ENCODE results near the gene PIAS1. TPM values are rescaled to one million over a fixed set of nuclear protein-coding genes. Genes with fewer than 3 reads are reported as not detected.

Gene PIAS1
- total and polyA plus RNA-seq, 9 of the 15 experiments (the other 6 are each of a cell fraction or from before 2014, with no cell fraction given): 18.0 to 59.1 (median 28.5) TPM

GRCh38 chr15:68023307-68024101, 30.6 kb upstream of the PIAS1 start (continued):
- no peak for TF ChIP-seq SETDB1 (IDR thresholded peaks at IDR 0.05; ENCODE audit: low read length)
- no peak for TF ChIP-seq KDM4B (IDR thresholded peaks at IDR 0.05; ENCODE audit: borderline replicate concordance in 2 of 2, low read depth in 1 of 2)
- no peak for TF ChIP-seq CREBBP (IDR thresholded peaks at IDR 0.05; ENCODE audit: low read depth, low read length)
- TF ChIP-seq NR2C1 (IDR thresholded peaks at IDR 0.05): no peak
- peak; percentile 80 for TF ChIP-seq NR2C1 (tag; IDR thresholded peaks at IDR 0.05)
- TF ChIP-seq MTA2 (IDR thresholded peaks at IDR 0.05; ENCODE audit: low read depth): no peak
- TF ChIP-seq CXXC5 (CRISPR knock-in tag; IDR thresholded peaks at IDR 0.05): 0 out of 2 replicates have a peak, but pooled peaks have one; percentile 22
- no peak for TF ChIP-seq EGR1 (conservative IDR thresholded peaks at IDR 0.05)
- TF ChIP-seq, protein P1, sequence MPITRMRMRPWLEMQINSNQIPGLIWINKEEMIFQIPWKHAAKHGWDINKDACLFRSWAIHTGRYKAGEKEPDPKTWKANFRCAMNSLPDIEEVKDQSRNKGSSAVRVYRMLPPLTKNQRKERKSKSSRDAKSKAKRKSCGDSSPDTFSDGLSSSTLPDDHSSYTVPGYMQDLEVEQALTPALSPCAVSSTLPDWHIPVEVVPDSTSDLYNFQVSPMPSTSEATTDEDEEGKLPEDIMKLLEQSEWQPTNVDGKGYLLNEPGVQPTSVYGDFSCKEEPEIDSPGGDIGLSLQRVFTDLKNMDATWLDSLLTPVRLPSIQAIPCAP (CRISPR knock-in tag; IDR thresholded peaks at IDR 0.05; ENCODE audit: borderline replicate concordance): no peak
- TF ChIP-seq, protein P2, sequence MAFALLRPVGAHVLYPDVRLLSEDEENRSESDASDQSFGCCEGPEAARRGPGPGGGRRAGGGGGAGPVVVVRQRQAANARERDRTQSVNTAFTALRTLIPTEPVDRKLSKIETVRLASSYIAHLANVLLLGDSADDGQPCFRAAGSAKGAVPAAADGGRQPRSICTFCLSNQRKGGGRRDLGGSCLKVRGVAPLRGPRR (CRISPR knock-in tag; IDR thresholded peaks at IDR 0.05): peak; percentile 36; the same call in 1 of the 2 replicates
- peak; percentile 72; the same call in 1 of the 2 replicates for TF ChIP-seq PHTF2 (CRISPR knock-in tag; IDR thresholded peaks at IDR 0.05)
- no peak for TF ChIP-seq RBM22 (IDR thresholded peaks at IDR 0.05; ENCODE audit: low read depth, low read length, poor library complexity, severe bottlenecking)
- TF ChIP-seq, protein P3, sequence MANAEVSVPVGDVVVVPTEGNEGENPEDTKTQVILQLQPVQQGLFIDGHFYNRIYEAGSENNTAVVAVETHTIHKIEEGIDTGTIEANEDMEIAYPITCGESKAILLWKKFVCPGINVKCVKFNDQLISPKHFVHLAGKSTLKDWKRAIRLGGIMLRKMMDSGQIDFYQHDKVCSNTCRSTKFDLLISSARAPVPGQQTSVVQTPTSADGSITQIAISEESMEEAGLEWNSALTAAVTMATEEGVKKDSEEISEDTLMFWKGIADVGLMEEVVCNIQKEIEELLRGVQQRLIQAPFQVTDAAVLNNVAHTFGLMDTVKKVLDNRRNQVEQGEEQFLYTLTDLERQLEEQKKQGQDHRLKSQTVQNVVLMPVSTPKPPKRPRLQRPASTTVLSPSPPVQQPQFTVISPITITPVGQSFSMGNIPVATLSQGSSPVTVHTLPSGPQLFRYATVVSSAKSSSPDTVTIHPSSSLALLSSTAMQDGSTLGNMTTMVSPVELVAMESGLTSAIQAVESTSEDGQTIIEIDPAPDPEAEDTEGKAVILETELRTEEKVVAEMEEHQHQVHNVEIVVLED (CRISPR knock-in tag; IDR thresholded peaks at IDR 0.05): peak; percentile 77
- peak; percentile 62; the same call in 1 of the 2 replicates for TF ChIP-seq ZNF75A (CRISPR knock-in tag; IDR thresholded peaks at IDR 0.05)
- peak; percentile 72 for TF ChIP-seq ZNF134 (CRISPR knock-in tag; conservative IDR thresholded peaks at IDR 0.05)
- TF ChIP-seq BACH1 (tag; IDR thresholded peaks at IDR 0.05): peak; percentile 95
- no peak for TF ChIP-seq ZNF57 (CRISPR knock-in tag; IDR thresholded peaks at IDR 0.05)
- TF ChIP-seq MYC (IDR thresholded peaks at IDR 0.05; ENCODE audit: low read depth, low read length): no peak
- no peak for TF ChIP-seq MYC (CRISPR knock-in tag; IDR thresholded peaks at IDR 0.05; ENCODE audit: borderline replicate concordance, low read depth)
- 0 out of 2 replicates have a peak, but pooled peaks have one; percentile 34 for TF ChIP-seq ELF4 (CRISPR knock-in tag; IDR thresholded peaks at IDR 0.05)
- no peak for TF ChIP-seq KLF16 (IDR thresholded peaks at IDR 0.05)
- peak; percentile 88 for TF ChIP-seq ZNF239 (CRISPR knock-in tag; IDR thresholded peaks at IDR 0.05)
- no peak for TF ChIP-seq CBX8 (IDR thresholded peaks at IDR 0.05; ENCODE audit: borderline replicate concordance, extremely low read depth, low read depth, low read length, poor library complexity, severe bottlenecking)
- TF ChIP-seq NR2C2 (CRISPR knock-in tag; IDR thresholded peaks at IDR 0.05): no peak
- peak; percentile 79 for TF ChIP-seq NR2C2 (tag; IDR thresholded peaks at IDR 0.05)
- 0 out of 2 replicates have a peak, but pooled peaks have one; percentile 51 for TF ChIP-seq ZNF707 (CRISPR knock-in tag; conservative IDR thresholded peaks at IDR 0.05)
- no peak for TF ChIP-seq MAFG (tag; conservative IDR thresholded peaks at IDR 0.05)

Data from K562 (cell line).